ENCODE results near the gene HOXD13.

HOXD13 gene

GRCh38 chr2:176106581-176107539 is 14.3 kb downstream of the HOXD13 start, which contains the start of gene HOXD11:
Gene HOXD11, plus strand, starts transcription at chr2:176107280. Its CDS starts 76 bp downstream, at chr2:176107356.
- DNase-seq = no peak

GRCh38 chr2:176107731-176108181 is 15.2 kb downstream of the HOXD13 start:
- DNase-seq = no peak

DNA sequence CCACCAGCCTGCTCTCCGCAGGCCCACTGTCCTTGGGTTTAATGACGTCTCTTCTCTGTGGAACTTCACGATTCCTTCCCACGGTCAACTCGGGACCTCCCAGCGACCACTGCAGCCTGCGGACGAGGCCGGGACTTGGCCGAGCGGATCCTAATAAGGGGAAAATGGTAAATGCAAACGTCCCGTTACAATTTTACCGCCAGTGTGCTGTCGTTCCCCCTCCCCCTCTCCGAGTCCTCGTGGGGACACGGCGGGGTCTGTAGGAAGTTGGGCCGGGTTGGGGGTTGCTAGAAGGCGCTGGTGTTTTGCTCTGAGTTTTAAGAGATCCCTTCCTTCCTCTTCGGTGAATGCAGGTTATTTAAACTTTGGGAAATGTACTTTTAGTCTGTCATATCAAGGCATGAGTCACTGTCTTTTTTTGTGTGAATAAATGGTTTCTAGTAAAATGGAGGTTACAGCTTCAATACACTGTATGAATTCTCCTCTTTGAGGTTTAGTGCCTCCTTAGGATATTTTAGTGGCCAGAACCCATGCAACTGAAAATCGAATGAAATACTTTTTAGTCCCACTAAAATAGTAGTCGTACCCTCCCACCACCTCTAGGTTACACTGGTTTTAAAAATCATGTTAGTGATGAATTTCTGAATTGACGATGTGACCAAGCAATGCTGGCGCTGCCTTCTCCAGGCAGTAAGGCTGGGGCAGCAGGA is 16.8 kb downstream of the HOXD13 start:
- DNase-seq = no peak

- no peak for DNase-seq
These were observed 17.4 kb downstream of the HOXD13 start for GRCh38 chr2:176109946-176110345.

DNA sequence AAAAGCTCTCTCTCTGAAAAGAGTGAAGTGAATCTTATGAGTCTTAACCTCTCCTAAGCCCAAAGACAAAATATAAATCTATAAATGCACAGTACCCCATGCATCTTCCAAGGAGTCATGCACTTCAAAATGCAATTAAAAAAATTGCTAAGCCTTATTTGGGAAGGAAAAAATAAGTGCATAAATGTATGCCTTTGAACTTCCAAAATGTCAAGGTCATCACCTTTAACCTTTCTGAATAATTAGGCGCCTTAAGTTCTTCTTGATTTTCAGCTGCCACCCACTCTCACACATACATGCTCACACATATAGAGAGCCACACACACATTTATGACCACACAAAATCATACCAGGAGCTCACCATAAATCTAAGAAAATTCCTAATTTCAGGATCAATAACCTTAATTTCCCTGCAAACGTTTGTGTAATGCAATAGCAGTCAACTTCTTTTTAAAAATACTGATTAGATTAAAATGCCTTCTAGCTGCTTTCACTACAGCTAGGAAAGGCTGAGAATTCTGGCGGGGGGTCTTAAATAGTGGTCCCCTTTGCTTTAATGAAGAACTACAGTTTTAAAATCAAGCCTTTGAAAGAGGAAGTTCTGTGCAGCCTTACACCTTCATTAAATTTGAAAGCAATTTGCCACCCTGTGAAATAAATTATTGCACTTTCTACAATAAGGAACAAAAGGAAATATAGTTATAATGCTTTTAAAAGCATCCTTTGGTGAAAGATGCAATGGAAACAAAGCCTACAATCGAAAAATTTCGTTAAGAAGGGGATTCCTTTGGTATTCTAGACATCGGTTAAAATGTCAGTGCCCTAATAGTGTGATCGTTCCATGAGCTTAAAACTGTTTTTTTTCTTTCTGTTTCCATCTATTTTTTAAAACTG is 18.1 kb downstream of the HOXD13 start:
- DNase-seq = no peak

- no peak for DNase-seq
These were observed 18.8 kb downstream of the HOXD13 start for GRCh38 chr2:176111309-176111663.

DNA sequence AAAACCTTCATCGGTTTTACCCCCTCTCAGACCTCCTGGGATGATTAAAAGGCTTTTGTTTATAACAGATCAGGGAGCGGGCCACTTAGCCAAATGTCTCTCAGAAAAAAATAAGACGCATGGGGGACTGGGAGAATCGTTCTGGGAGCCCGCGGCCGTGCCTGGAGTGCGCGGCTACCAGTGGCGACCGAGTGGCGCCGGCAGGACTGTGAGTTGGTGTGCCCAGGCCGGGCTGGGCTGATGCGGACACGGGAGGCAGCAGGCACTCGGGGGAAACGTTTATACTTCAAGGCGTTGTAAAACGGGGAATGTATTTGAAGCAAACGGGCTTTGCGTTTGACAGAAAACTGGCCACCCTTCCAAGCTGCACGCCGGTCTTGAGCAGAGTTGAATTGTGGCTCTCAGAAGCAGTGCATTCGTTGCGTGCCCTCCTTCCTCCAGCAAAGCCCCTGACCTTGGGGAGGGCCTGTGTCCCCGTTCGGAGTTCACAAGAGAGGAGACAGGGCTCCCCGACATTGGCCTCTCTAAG is 19.4 kb downstream of the HOXD13 start:
- no peak for DNase-seq

DNA sequence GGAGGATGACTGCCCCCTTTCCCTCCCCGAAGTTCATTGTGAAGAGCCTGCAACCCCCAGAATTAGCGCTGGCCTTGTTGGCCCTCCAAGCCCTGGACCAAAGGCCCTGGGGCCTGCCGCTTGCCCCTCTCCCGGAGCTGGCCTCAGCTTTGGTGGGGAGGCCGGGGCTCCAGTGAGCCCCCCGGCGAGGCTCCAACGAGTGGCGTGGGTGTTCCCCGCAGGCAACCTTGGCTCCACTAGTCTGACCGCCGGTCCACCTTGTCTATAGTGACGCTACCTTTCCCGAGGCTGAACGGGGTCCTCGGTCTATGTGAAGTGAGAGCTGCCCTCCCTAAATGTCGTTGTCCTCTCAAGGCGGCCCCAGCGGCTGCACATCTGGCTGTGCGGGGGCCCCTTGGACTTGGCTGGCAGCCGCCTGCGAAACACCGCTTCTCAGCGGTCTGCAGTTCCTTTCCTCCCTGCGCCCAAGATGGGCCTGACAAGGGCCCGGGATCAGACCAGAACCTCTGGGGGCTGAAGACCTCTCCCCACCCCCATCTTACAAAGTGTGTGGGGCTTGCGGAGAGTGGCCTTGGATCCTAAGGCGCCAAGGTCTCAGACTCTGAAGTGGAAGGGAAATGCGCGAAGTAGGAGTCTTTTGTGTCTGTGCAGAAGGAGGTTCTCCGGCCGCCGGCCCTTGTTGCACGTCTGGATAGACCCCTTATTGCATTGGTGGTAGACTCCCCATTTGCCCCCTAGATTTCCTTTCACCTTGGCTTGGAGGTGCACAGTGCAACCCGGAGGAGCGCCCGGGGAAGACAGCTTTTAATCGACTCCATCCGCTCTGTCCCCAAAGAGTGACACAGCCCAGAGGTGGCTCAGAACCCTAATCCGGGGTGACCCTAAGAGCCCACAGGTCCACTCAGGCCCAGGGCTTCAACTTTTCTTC is 20.1 kb downstream of the HOXD13 start:
- no peak for DNase-seq

- no peak for DNase-seq
These were observed 21.8 kb downstream of the HOXD13 start for GRCh38 chr2:176114120-176114929.

DNA sequence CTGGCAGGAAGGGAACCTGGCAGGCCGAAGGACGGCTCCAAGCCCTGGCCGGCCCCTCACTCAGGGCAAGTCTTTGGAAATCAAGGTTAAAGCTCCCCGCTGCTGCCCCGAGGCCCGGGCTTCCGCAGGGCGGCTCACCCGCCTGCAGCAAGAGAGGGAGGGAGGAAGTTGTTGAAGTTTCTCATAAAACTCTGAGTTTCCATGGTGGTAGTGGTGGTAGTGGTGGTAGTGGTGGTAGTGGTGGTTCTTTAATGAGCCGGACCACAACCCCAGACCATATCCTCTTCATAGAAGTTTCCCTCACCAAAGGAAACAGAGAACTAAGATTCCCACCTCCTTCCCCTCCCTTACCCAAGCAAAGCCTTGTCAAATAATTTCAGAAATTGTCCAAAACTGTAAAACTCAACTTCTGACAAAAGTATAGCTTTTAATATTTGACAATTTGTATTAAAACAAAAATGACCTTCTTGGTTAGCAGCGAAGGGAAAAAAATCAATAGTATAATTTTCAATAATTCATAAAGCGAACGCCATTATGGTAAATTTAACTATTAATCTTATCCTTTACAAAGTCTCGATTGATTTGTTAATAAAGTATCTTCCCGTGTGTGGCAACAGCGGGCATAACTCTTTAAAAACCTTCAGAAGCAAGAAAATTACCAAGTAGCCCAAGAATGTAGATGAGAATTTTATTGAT is 22.6 kb downstream of the HOXD13 start:
- no peak for DNase-seq

DNA sequence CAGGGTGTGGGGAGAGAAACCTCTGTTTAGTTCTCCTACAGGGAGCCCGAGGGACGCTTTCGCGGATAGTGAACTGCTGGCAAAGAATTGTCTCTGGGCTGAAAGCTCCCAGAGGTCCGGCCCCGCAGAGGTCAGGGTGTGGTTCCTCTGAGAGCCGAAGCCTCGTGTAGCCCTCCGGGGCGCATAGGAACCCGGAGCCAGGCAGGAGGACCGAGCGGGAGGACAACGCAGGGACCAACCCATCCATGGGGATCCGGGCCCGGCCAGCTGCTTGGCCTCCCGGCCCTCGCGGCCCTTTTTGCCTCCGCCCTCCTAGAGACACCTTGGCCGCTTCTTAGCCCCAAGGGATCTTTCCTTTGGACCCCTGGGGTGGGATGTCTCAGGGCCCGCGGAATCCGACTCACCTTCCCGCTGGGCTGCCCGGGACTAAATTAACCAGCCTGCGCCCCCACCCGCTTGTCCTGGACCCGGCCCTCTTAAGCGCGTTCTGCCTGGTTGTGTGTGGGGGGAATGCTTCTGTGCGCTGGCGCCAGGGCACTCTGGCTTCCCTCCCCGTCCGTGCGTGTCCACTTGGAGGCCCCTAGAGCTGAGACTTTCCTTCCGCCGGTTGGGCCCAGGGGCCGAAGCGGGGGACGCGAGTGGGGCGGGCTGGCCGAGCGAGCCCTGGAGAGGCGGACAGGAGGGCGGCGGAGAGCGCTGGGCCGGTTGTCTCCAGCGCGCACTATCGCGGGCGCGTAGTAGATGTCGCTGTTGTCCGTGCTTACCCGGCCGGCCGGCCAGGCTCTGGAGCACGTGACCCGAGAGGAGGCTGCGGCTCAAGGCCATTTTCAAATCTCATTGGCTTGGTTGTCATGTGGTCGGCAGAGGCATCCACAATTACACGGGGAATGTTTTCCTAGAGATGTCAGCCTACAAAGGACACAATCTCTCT is 23.6 kb downstream of the HOXD13 start, which contains the start of gene HOXD10:
Gene HOXD10, plus strand, starts transcription at position 896 of the 931 bp plus-strand sequence. CDS start 56 bp downstream, outside the sequence.
- DNase-seq = no peak

- no peak for DNase-seq
These were observed 24.8 kb downstream of the HOXD13 start for GRCh38 chr2:176117162-176117822.

DNA sequence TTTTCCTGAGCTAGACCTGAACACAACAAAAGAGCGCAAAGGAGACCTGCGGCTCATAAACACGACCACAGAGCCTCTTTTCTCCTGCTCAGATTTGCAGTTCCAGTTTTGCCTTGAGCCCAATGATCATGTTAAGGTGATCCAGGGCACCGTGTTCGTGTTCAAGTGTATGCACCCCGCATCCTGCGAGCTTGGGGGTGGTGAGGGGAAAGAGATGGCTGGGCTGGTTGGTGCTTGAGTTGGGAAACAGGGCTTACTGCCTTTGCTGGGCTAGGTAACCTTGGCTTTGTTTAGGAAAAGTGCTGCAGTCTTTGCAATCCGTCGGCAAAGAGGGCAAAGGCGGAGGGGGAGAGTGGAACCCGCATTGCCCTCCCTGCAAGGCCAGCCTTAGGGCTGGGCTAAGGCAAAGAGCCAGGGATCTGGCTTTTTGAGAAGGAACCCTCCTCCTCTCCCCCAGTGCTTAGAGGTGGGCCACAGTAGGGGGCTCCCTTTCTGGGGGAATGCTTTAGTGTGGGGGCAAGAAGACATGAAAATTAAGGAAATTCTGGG is 25.4 kb downstream of the HOXD13 start:
- no peak for DNase-seq

- no peak for DNase-seq
These were observed 26.2 kb downstream of the HOXD13 start for GRCh38 chr2:176118601-176119339.

- DNase-seq = no peak
These were observed 28.1 kb downstream of the HOXD13 start for GRCh38 chr2:176120364-176121189.

Measured in CD4-positive, alpha-beta T cell treated with Interleukin-4 for 4 hours (primary cell).